Effector CD8-positive, alpha-beta T cell (primary cell): ENCODE measurements around the gene HNRNPH2.

ENCODE experiments used
- DNase-seq: peaks from one replicate; lab custom pipeline; 2025; lab: John Stamatoyannopoulos, UW

HNRNPH2 gene

GRCh38 chrX:101395789-101396188 is 12.2 kb upstream of the HNRNPH2 start:
- DNase-seq, result no peak

- DNase-seq, result no peak
Measured at GRCh38 chrX:101397779-101398178, 10.2 kb upstream of the HNRNPH2 start.

GRCh38 chrX:101398694-101399093 is 9.3 kb upstream of the HNRNPH2 start:
- DNase-seq, result no peak

GRCh38 chrX:101399825-101400224 is 8.2 kb upstream of the HNRNPH2 start:
- no peak for DNase-seq

- DNase-seq, result no peak
Measured at GRCh38 chrX:101407167-101407747, 765 bp upstream of the HNRNPH2 start.

- DNase-seq, result no peak
Measured at GRCh38 chrX:101408532-101408841, 465 bp downstream of the HNRNPH2 start.

- no peak for DNase-seq
Measured at GRCh38 chrX:101409043-101409442, 1.0 kb downstream of the HNRNPH2 start.

GRCh38 chrX:101410461-101410860 is 2.4 kb downstream of the HNRNPH2 start:
- DNase-seq, result peak; percentile 1

- DNase-seq, result no peak
Measured at GRCh38 chrX:101411984-101412383, 4.0 kb downstream of the HNRNPH2 start.

- DNase-seq, result no peak
Measured at GRCh38 chrX:101415180-101416145, 7.4 kb downstream of the HNRNPH2 start.

- DNase-seq, result no peak
Measured at GRCh38 chrX:101416691-101417090, 8.7 kb downstream of the HNRNPH2 start.

- DNase-seq, result no peak
Measured at GRCh38 chrX:101417190-101417589, 9.2 kb downstream of the HNRNPH2 start.

- DNase-seq, result peak; percentile 9
Measured at GRCh38 chrX:101417981-101418841, 10.2 kb downstream of the HNRNPH2 start.

GRCh38 chrX:101419489-101419888 is 11.5 kb downstream of the HNRNPH2 start:
- no peak for DNase-seq

- DNase-seq, result no peak
Measured at GRCh38 chrX:101427954-101428353, 19.9 kb downstream of the HNRNPH2 start.

GRCh38 chrX:101429934-101430333 is 21.9 kb downstream of the HNRNPH2 start:
- DNase-seq, result no peak

- no peak for DNase-seq
Measured at GRCh38 chrX:101430457-101431078, 22.5 kb downstream of the HNRNPH2 start.

- no peak for DNase-seq
Measured at GRCh38 chrX:101442085-101442484, 34.1 kb downstream of the HNRNPH2 start.

- no peak for DNase-seq
Measured at GRCh38 chrX:101449279-101449678, 41.3 kb downstream of the HNRNPH2 start.

GRCh38 chrX:101450085-101450484 is 42.1 kb downstream of the HNRNPH2 start:
- no peak for DNase-seq

- no peak for DNase-seq
Measured at GRCh38 chrX:101450961-101451360, 42.9 kb downstream of the HNRNPH2 start.

GRCh38 chrX:101452056-101452455 is 44.0 kb downstream of the HNRNPH2 start:
- DNase-seq, result no peak
